DOHH2 (cell line): ENCODE data around the gene DNASE1.

ENCODE experiments used
- H3F3A ChIP-seq: fragments of 200-600 bp; sonication (generic), shearing (Covaris generic); 2 replicates; pipeline ENCODE4 v1.6.0; 2016; ENCODE audit warnings: antibody characterized with exemption, mild to moderate bottlenecking; ENCODE audit not compliant: control insufficient read depth, insufficient read depth
- H3K27ac ChIP-seq: fragments of 200-600 bp; sonication (generic); 2 replicates; pipeline ENCODE4 v1.5.1; 2014; ENCODE audit warnings: low read depth, mild to moderate bottlenecking, low read length, moderate library complexity
- H3K27me3 ChIP-seq: fragments of 200-600 bp; sonication (generic); 2 replicates; pipeline ENCODE4 v1.6.1; 2014; ENCODE audit warnings: mild to moderate bottlenecking, low read length, mixed read lengths; ENCODE audit not compliant: control insufficient read depth
- H3K36me3 ChIP-seq: fragments of 200-600 bp; sonication (generic); 2 replicates; pipeline ENCODE4 v1.6.1; 2014; ENCODE audit warnings: mild to moderate bottlenecking, low read length, moderate library complexity, mixed read lengths; ENCODE audit not compliant: control insufficient read depth
- H3K4me1 ChIP-seq: fragments of 200-600 bp; sonication (generic); 2 replicates; pipeline ENCODE4 v1.6.1; 2014; ENCODE audit warnings: mild to moderate bottlenecking, low read length, mixed read lengths; ENCODE audit not compliant: control insufficient read depth
- H3K4me2 ChIP-seq: fragments of 200-600 bp; sonication (generic); 2 replicates; pipeline ENCODE4 v1.6.0; 2014; ENCODE audit warnings: mild to moderate bottlenecking, low read length, moderate library complexity
- H3K4me3 ChIP-seq: fragments of 200-600 bp; sonication (generic); 2 replicates; pipeline ENCODE4 v1.5.1; 2014; ENCODE audit warnings: mild to moderate bottlenecking, low read length, mixed read lengths
- H3K79me2 ChIP-seq: fragments of 200-600 bp; sonication (generic); 2 replicates; pipeline ENCODE4 v1.6.1; 2014; ENCODE audit warnings: mild to moderate bottlenecking, low read length, mixed read lengths; ENCODE audit not compliant: control insufficient read depth
- H3K9me2 ChIP-seq: fragments of 200-600 bp; sonication (generic); replicated peaks from 2 replicates; pipeline ENCODE4 v1.6.1; 2014; ENCODE audit warnings: mild to moderate bottlenecking, low read length, mixed read lengths; ENCODE audit not compliant: control insufficient read depth
- H3K9me3 ChIP-seq: fragments of 200-600 bp; sonication (generic); 2 replicates; pipeline ENCODE4 v1.6.1; 2014; ENCODE audit warnings: antibody characterized with exemption, low read length, mixed read lengths; ENCODE audit not compliant: control insufficient read depth, insufficient read depth
- H4K20me1 ChIP-seq: fragments of 200-600 bp; sonication (generic); 2 replicates; pipeline ENCODE4 v1.6.0; 2014; ENCODE audit warnings: low read depth, mild to moderate bottlenecking, antibody characterized with exemption, low read length, moderate library complexity; ENCODE audit not compliant: control insufficient read depth, insufficient read depth
- EZH2phosphoT487 ChIP-seq: fragments of 200-600 bp; sonication (generic); IDR thresholded peaks from 2 replicates; pipeline ENCODE4 v1.6.1; 2017; ENCODE audit warnings: borderline replicate concordance, mild to moderate bottlenecking, antibody characterized with exemption, low read length, moderate library complexity, mixed read lengths
- TF ChIP-seq, protein P1 (sequence below): fragments of 200-600 bp; sonication (generic); IDR thresholded peaks from one replicate; pipeline ENCODE4 v1.5.1; 2014; ENCODE audit warnings: antibody characterized with exemption, mild to moderate bottlenecking, low read depth, low read length; ENCODE audit not compliant: poor library complexity, severe bottlenecking

DNASE1 gene

DNA sequence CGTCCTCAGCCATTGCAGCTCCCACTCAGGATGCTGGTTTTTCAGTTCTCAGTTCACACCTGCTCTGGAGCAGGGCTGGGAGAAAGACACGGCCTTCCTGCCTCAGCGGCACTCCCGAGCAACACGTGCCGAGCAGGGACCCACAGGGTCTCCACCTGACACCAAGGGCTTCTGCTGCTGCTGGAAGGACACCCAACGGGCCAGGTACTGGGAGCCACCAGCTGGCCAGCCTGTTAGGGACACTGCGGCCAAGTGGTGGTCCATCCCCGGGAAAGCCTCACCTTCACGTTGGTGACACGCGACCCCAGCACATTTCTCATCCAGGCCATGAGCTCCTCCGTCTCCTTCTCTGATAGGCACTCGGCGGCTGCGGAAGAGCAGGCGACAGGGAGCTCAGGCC, 8.1 kb downstream of the DNASE1 start:
- no peak overlapping the region for H3K27ac ChIP-seq
- no peak overlapping the region for H3K4me3 ChIP-seq
- H4K20me1 ChIP-seq, result no peaks in the 10 kb centered on the region; the same call in 1 of the 2 replicates
- no peaks in the 10 kb centered on the region for H3K79me2 ChIP-seq
- peaks cover 37% of the 10 kb centered on the region for H3F3A ChIP-seq
- no peaks in the 10 kb centered on the region for H3K9me3 ChIP-seq
- peaks cover 94% of the 10 kb centered on the region for H3K36me3 ChIP-seq
- no peaks in the 10 kb centered on the region for H3K27me3 ChIP-seq
- H3K4me1 ChIP-seq, result no peaks in the 10 kb centered on the region
- H3K4me2 ChIP-seq, result no peak overlapping the region
- no peak for TF ChIP-seq EZH2phosphoT487
- H3K9me2 ChIP-seq, result no peaks in the 10 kb centered on the region

DNA sequence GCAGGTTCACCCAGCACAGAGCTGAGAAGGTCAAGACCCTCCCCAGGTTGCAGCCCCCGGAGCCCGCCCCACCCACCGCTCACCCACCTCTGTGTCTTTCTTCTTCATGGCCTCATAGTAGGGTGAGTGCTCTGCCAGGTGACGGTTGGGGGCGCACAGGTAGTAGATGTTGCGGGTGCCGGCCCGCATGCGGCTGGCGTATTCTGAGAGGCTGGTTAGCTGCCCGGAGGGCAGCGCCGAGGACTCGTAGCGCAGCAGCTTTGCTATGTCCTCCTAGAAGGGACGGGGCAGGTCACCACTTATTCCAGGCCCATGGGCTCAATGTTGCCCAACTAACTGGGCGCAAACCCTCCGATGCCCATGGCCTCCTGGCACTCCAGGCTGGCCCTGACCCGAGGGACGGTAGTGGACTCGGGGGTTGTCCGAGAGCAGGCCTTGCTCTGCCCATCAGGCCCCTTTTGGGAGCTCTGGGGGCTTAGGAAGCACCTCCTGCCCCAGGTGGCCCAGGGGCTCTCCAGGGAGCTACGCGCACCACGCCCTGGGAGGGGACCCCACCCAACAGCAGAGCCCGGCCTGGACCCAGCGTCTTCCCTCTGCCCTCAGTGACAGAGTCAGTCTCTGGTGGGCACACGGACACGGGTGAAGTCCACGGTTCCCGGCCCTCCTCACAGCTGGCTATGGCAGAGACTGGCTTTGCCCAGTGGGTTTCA, 9.9 kb downstream of the DNASE1 start:
- H3K36me3 ChIP-seq, result peaks cover 88% of the 10 kb centered on the region

DNA sequence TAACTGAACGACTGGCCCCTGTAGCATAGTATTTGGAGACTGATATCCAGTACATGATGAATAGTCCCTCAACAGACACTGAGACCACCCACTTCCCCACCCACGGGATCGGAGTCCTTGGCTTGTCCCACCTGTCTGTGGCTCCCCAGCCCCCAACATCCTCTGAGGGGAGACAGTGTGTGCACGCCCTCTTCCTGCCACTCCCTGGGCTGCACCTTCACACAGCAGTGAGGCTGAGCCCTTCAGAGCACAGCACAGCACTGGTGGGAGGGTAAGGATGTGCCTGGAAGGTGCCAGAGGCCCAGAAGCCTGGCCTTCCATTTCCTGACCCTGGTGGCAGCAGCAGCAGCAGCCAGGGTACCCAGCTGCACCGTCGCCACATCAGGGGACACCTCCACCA, 11.0 kb downstream of the DNASE1 start:
- Histone ChIP-seq H3K9me3 (no peaks in the 10 kb centered on the region), H3K79me2 (no peaks in the 10 kb centered on the region), H3F3A (peaks cover 23% of the 10 kb centered on the region), H3K27ac (no peak overlapping the region), H3K9me2 (no peaks in the 10 kb centered on the region), H3K4me3 (no peak overlapping the region), H3K27me3 (no peaks in the 10 kb centered on the region), H3K4me2 (no peak overlapping the region), H3K36me3 (peaks cover 81% of the 10 kb centered on the region), H4K20me1 (no peaks in the 10 kb centered on the region; the same call in 1 of the 2 replicates), H3K4me1 (no peaks in the 10 kb centered on the region)
- TF ChIP-seq EZH2phosphoT487, result no peak
- TF ChIP-seq, protein P1, sequence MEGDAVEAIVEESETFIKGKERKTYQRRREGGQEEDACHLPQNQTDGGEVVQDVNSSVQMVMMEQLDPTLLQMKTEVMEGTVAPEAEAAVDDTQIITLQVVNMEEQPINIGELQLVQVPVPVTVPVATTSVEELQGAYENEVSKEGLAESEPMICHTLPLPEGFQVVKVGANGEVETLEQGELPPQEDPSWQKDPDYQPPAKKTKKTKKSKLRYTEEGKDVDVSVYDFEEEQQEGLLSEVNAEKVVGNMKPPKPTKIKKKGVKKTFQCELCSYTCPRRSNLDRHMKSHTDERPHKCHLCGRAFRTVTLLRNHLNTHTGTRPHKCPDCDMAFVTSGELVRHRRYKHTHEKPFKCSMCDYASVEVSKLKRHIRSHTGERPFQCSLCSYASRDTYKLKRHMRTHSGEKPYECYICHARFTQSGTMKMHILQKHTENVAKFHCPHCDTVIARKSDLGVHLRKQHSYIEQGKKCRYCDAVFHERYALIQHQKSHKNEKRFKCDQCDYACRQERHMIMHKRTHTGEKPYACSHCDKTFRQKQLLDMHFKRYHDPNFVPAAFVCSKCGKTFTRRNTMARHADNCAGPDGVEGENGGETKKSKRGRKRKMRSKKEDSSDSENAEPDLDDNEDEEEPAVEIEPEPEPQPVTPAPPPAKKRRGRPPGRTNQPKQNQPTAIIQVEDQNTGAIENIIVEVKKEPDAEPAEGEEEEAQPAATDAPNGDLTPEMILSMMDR, result peak; percentile 42

More for the DNA sequence above, 9.9 kb downstream of the DNASE1 start:
- Histone ChIP-seq H3K4me2 (no peak overlapping the region), H3K27me3 (no peaks in the 10 kb centered on the region), H3K4me1 (no peaks in the 10 kb centered on the region), H3K79me2 (no peaks in the 10 kb centered on the region), H3K4me3 (no peak overlapping the region), H3K27ac (no peak overlapping the region), H3K9me3 (no peaks in the 10 kb centered on the region), H4K20me1 (no peaks in the 10 kb centered on the region; the same call in 1 of the 2 replicates), H3K9me2 (no peaks in the 10 kb centered on the region), H3F3A (peaks cover 30% of the 10 kb centered on the region)
- TF ChIP-seq EZH2phosphoT487, result no peak
- TF ChIP-seq, protein P1, result no peak

DNA sequence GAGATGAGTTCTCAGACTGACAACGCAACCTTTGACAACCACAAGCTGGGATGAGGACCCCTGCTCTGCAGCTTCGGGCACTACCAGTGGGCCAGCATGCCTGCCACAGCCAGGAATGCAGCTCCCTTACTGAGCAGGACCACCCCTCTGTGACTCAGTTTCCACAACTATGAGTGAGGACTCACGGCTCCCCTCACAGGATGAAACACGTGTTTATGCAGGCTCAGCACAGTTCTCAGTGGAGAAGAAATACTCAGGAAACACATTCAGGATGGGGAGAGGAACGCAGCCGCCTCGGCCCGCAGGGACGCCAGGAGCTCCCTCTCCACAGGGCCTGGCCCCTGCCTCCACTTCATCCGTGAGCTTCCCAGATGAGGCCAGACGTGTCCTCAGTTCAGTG, 14.1 kb downstream of the DNASE1 start:
- Histone ChIP-seq H4K20me1 (no peaks in the 10 kb centered on the region; the same call in 1 of the 2 replicates), H3K36me3 (peaks cover 77% of the 10 kb centered on the region), H3K27ac (no peak overlapping the region), H3K9me3 (no peaks in the 10 kb centered on the region), H3K27me3 (no peaks in the 10 kb centered on the region), H3K4me2 (no peak overlapping the region), H3K4me3 (no peak overlapping the region), H3K9me2 (no peaks in the 10 kb centered on the region), H3K79me2 (no peaks in the 10 kb centered on the region), H3K4me1 (no peaks in the 10 kb centered on the region), H3F3A (peaks cover 12% of the 10 kb centered on the region)
- TF ChIP-seq EZH2phosphoT487, result no peak
- TF ChIP-seq, protein P1, result no peak
